ENCODE results near the gene ELMO1. TPM values are rescaled to one million over a fixed set of nuclear protein-coding genes. Genes with fewer than 3 reads are reported as not detected.

Gene ELMO1
- polyA plus RNA-seq, 1 experiment = not detected

DNA sequence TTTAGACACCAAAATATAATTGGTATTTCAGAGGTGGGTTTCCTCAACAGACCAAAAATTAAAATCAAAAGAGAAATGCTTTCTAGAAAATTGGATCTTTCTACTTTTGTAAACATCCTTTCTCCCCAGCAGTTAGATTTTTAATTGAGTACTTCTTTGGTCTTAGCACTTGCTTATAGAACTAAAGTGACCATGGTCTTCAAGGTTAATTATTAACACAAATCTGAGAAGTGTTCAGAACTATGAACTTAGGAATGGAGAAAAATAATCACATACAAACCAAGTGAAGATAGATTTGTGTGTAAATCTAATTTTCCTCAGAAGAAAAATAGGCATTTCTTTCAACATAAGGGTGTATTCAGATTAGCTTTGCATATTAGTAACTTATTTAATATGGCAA is 355.4 kb downstream of the ELMO1 start:
- Histone ChIP-seq H3K27me3 (ENCODE audit: control insufficient read depth, insufficient read depth, low read length) (no peaks in the 10 kb centered on the region), H3K36me3 (ENCODE audit: control insufficient read depth, insufficient read depth, low read length) (no peaks in the 10 kb centered on the region), H3K4me3 (ENCODE audit: low read depth, low read length) (no peak overlapping the region)
- no peak for DNase-seq (ENCODE audit: low read depth)
- TF ChIP-seq CTCF (IDR thresholded peaks at IDR 0.05; ENCODE audit: insufficient read depth, low read depth, low read length) = no peak
- ChIA-PET CTCF (no interaction called here), POLR2A (no interaction called here)

DNA sequence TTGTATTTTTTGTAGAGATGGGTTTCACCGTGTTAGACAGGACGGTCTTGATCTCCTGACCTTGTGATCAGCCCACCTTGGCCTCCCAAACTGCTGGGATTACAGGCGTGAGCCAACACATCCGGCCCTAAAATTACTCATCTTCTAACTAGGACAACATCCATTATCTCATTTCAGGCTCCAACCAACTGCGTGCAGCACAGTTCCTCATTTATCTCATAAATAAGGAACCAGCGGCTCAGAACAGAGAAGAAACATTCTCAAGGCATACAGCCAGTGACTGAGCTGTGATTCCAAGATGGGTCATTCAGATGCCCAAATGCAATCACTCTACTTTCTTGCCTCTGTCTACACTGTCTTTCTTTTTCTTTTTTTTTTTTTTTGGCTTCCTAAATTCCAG is 356.1 kb downstream of the ELMO1 start:
- no peaks in the 10 kb centered on the region for H3K27me3 ChIP-seq (ENCODE audit: control insufficient read depth, insufficient read depth, low read length)
- no peak for TF ChIP-seq CTCF (IDR thresholded peaks at IDR 0.05; ENCODE audit: insufficient read depth, low read depth, low read length)
- POLR2A ChIA-PET = no interaction called here
- DNase-seq (ENCODE audit: low read depth) = no peak
- no peaks in the 10 kb centered on the region for H3K36me3 ChIP-seq (ENCODE audit: control insufficient read depth, insufficient read depth, low read length)
- no peak overlapping the region for H3K4me3 ChIP-seq (ENCODE audit: low read depth, low read length)
- CTCF ChIA-PET = no interaction called here

GRCh38 chr7:37089972-37090371 is 358.7 kb downstream of the ELMO1 start:
- DNase-seq (ENCODE audit: low read depth) = no peak
- TF ChIP-seq CTCF (IDR thresholded peaks at IDR 0.05; ENCODE audit: insufficient read depth, low read depth, low read length) = no peak
- POLR2A ChIA-PET = no interaction called here
- CTCF ChIA-PET = no interaction called here
- Histone ChIP-seq H3K36me3 (ENCODE audit: control insufficient read depth, insufficient read depth, low read length) (no peaks in the 10 kb centered on the region), H3K27me3 (ENCODE audit: control insufficient read depth, insufficient read depth, low read length) (no peaks in the 10 kb centered on the region), H3K4me3 (ENCODE audit: low read depth, low read length) (no peak overlapping the region)

GRCh38 chr7:37085600-37085999 is 363.1 kb downstream of the ELMO1 start:
- TF ChIP-seq CTCF (IDR thresholded peaks at IDR 0.05; ENCODE audit: insufficient read depth, low read depth, low read length) = no peak
- ChIA-PET POLR2A (no interaction called here), CTCF (interaction anchor here (0.6 kb wide), 1 partner anchor 86 kb away, joined by 3 read pairs; no protein-coding TSS in a partner anchor)
- Histone ChIP-seq H3K27me3 (ENCODE audit: control insufficient read depth, insufficient read depth, low read length) (no peaks in the 10 kb centered on the region), H3K4me3 (ENCODE audit: low read depth, low read length) (no peak overlapping the region), H3K36me3 (ENCODE audit: control insufficient read depth, insufficient read depth, low read length) (no peaks in the 10 kb centered on the region)
- no peak for DNase-seq (ENCODE audit: low read depth)

DNA sequence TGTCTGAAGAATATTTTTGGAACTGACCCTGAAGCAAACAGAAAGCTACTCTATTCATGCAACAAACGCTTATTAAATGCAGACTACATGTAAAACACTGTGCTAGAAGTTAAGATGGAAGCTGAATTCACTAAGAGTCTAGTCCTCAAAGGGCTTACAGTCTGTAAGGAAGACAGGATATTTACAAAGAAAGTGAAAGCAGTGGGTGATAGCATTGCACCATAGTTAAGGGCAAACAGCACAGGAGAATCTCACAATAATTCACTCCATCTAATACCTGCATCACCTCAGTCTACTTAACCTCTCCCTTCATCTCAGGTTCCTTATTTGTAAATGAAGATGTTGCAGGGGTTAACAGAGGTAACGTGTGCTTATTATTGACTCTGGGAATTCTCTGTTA is 364.4 kb downstream of the ELMO1 start:
- ChIA-PET POLR2A (no interaction called here), CTCF (no interaction called here)
- TF ChIP-seq CTCF (IDR thresholded peaks at IDR 0.05; ENCODE audit: insufficient read depth, low read depth, low read length) = no peak
- no peak for DNase-seq (ENCODE audit: low read depth)
- no peak overlapping the region for H3K4me3 ChIP-seq (ENCODE audit: low read depth, low read length)
- H3K27me3 ChIP-seq (ENCODE audit: control insufficient read depth, insufficient read depth, low read length) = no peaks in the 10 kb centered on the region
- H3K36me3 ChIP-seq (ENCODE audit: control insufficient read depth, insufficient read depth, low read length) = no peaks in the 10 kb centered on the region

Measured in BJ (cell line).